Adrenal gland (tissue), 12 donors: ENCODE data around the gene ITIH5. TPM values are rescaled to one million over a fixed set of nuclear protein-coding genes. Genes with fewer than 3 reads are reported as not detected.

Experiments
- DNase-seq, 7 donors: peaks; one replicate each; pipeline ENCODE4 v3.0.0-alpha.2; 2019 to 2020
- H3K27ac ChIP-seq, 5 donors: fragments of 200-600 bp; sonication (generic) in 4 of 5; 1 replicate in 3 of 5; 2 replicates in 2 of 5; pipeline versions ENCODE4 v1.5.1 to v1.8.0; 2016 to 2020; ENCODE audit warnings: mild to moderate bottlenecking in 1 of 5
- H3K27me3 ChIP-seq: fragments of 200-600 bp; 2 replicates; pipeline ENCODE4 v1.8.0; 2021
- H3K36me3 ChIP-seq, 2 donors: fragments of 200-600 bp; replicated peaks in 1 of 2; 1 replicate in 1 of 2; 2 replicates in 1 of 2; pipeline versions ENCODE4 v1.5.1 to v1.8.0; 2018 to 2022
- H3K4me1 ChIP-seq, 2 donors: fragments of 200-600 bp; replicated peaks in 1 of 2; 1 replicate in 1 of 2; 2 replicates in 1 of 2; pipeline versions ENCODE4 v1.5.1 to v1.8.0; 2018 to 2021
- H3K4me3 ChIP-seq, 4 donors: fragments of 200-600 bp; sonication (generic) in 3 of 4; one replicate each; pipeline ENCODE4 v1.5.1; 2016 to 2018
- H3K9me3 ChIP-seq, 3 donors: fragments of 200-600 bp; sonication (generic) in 1 of 3; replicated peaks in 1 of 3; 1 replicate in 2 of 3; 2 replicates in 1 of 3; pipeline versions ENCODE4 v1.5.1 to v1.8.0; 2016 to 2021
- CTCF ChIP-seq, 6 experiments: fragments of 450-650 bp in 4 of 6; fragments of 200-600 bp in 2 of 6; sonication (generic) in 1 of 6; IDR thresholded peaks; 1 replicate in 5 of 6; 2 replicates in 1 of 6; pipeline versions ENCODE4 v1.5.1 to v1.8.0; 2016 to 2021; ENCODE audit warnings: antibody characterized with exemption in 6 of 6, mild to moderate bottlenecking in 2 of 6, moderate library complexity in 1 of 6
- POLR2A ChIP-seq, 2 donors: fragments of 450-650 bp; IDR thresholded peaks; one replicate each; pipeline ENCODE4 v1.6.1; 2017; ENCODE audit warnings: antibody characterized with exemption in 2 of 2, mild to moderate bottlenecking in 2 of 2, moderate library complexity in 1 of 2
- WGBS, 4 donors: extraction: QIAGEN DNeasy Blood & Tissue Kit in 2 of 4; methylation state at CpG; one replicate each; pipeline versions ENCODE4 v1.1.5 to v1.1.7; 2013 to 2017; 5-methylcytosine and 5-hydroxymethylcytosine counted together
- intact Hi-C, 2 donors: fragments of 100-400 bp; cut with DNase I; formaldehyde crosslinking; loops; one replicate each; pipeline versions ENCODE4 v1.14.1 to v1.15.0; 2022 to 2023
- polyA plus RNA-seq, 3 donors: library from polyadenylated mRNA; stranded (reverse); fragments of 200-250 nt in 2 of 3; fragments of 350-450 nt in 1 of 3; fragmentation: Illumina TruSeq in 1 of 3; extraction: RNeasy Lipid Tissue Mini Kit (QIAGEN cat#74804) in 1 of 3; gene quantifications; one replicate each; pipeline ENCODE4 v1.2.3, GENCODE V29; 2013 to 2014
- total RNA-seq, 9 donors: library from RNA; depleted of rRNA in 4 of 9; stranded (reverse); fragments of >200 nt in 4 of 9; fragments of 120-200 nt in 1 of 9; fragmentation: NEBNext Ultra II Directional in 1 of 9; extraction: Animal tissue kit (Norgen Biotek cat#: 25700) in 1 of 9; gene quantifications; one replicate each; pipeline versions ENCODE4 v1.1.0 to v1.2.4, GENCODE V29; 2013 to 2023
- donor health status: healthy with polysubstance abuse.
- donor health status: Bipolar disorder and iron deficiency.
- donor health status: DM: yes; HTN: yes; CAD: no.
- donor health status: DM: no; HTN: no; CAD: no.
- donor health status: DM: no; HTN: no; CAD: no.
- donor health status: DM: yes; HTN: yes; CAD: no.

Gene ITIH5
- total and polyA plus RNA-seq, 12 donors = 0.66 to 6.2 (median 1.7) TPM

- no peak for TF ChIP-seq CTCF (IDR thresholded peaks at IDR 0.05)
- TF ChIP-seq POLR2A (IDR thresholded peaks at IDR 0.05) = no peak
- intact Hi-C loops = no loop called here
- Histone ChIP-seq H3K36me3 (no peaks in the 10 kb centered on the region), H3K9me3 (no peaks in the 10 kb centered on the region), H3K4me3 (no peak overlapping the region), H3K27ac (no peak overlapping the region), H3K27me3 (no peaks in the 10 kb centered on the region), H3K4me1 (no peaks in the 10 kb centered on the region)
- DNase-seq = no peak
- 85 to 88% (median 87%) methylated on average over 2 to 4 of the region's 4 CpGs for WGBS, 4 donors
Observed at GRCh38 chr10:7708832-7709231, 42.1 kb upstream of the ITIH5 start.

DNA sequence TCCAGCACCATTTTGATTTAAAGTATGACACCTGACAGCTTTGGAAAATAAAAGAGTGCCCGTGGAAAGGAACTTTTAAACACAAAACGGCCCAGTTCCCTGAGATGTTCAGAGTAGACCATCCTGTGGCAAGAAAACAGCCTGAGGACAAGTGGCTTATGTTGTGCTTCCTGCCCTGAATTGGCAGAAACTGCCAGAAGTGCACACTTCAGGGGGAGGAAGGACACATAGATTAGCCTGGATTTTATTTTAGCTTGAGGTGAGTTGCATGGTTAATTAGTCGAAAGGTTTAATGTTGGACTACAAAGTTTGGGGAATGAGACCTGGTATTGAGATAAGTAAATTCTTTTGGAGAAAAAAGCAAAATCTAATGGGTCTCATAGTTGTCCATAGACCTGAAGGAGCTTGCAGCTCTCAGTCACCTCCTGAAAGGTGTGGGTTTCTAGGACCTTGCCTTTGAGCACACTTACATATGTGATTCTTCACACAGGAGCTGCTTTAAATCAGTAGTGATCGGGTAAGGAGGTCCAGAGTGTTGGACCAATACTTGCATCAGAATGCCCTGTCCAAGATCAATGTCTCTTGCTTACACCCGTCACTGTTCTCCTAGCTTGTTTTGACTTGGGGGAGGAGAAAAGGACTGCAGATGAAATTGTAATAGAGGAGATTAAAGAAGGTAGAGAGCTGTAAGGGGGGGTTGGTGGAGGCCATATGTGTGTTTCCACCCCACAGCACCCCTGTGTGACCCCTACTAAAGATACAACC, 41.3 kb upstream of the ITIH5 start:
- 70 to 92% (median 85%) methylated on average over 5 of the region's 5 CpGs for WGBS, 4 donors
- no peak overlapping the region for H3K27ac ChIP-seq
- no peak for DNase-seq
- no peaks in the 10 kb centered on the region for H3K27me3 ChIP-seq
- H3K36me3 ChIP-seq = no peaks in the 10 kb centered on the region
- intact Hi-C loops = no loop called here
- no peaks in the 10 kb centered on the region for H3K9me3 ChIP-seq
- H3K4me1 ChIP-seq = no peaks in the 10 kb centered on the region
- no peak overlapping the region for H3K4me3 ChIP-seq
- TF ChIP-seq CTCF (IDR thresholded peaks at IDR 0.05) (no peak), POLR2A (IDR thresholded peaks at IDR 0.05) (no peak)

DNA sequence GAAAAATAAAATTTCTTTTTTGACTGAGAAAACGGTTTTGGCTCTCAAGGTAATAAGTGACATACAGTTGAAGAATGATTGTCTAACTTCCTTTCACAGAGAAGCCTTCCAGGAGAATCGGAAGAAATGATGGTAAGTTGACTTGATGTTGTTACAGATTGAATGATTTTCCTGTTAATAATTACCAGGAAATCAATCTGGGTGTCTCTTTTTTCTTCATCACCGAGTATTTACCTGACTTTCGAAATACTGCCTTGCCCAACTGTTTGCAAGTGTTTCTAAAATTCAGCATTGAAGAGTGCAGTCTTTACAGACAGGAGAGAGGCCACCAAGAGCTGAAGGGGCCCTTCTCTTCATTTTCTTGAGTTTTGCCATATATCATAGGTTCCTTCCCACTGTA, 40.3 kb upstream of the ITIH5 start:
- Histone ChIP-seq H3K27ac (no peak overlapping the region), H3K4me3 (no peak overlapping the region), H3K27me3 (no peaks in the 10 kb centered on the region), H3K9me3 (no peaks in the 10 kb centered on the region), H3K36me3 (no peaks in the 10 kb centered on the region), H3K4me1 (no peaks in the 10 kb centered on the region)
- TF ChIP-seq CTCF (IDR thresholded peaks at IDR 0.05) = no peak
- 59 to 67% (median 62%) methylated on average over 4 of the region's 4 CpGs for WGBS, 4 donors
- DNase-seq = no peak
- intact Hi-C loops = no loop called here

DNA sequence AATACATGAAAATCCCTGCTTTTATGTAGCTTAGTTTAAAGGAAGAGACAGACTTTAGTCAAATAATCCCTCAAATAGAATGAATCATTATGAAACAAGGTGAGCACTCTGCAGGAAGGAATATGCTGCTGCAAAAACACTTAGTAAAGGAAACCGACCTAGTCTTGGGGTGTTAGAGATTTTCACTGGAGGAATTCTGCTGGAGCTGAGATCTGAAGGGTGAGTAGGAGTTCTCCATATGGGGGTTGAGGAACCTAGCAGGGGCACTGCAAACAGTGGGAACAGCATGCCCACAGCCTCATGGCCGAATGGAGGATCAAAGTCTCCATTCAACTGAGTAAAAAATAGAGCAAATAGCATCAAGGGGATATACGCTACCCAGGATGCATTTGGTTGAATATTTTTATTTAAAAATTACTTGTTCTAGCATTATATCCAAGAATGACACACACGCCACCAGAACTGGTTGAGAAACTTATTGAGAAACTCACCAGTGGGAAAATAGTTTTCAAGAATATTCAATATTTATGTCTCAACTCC, 39.8 kb upstream of the ITIH5 start:
- 73 to 85% (median 76%) methylated on average over 4 of the region's 4 CpGs for WGBS, 4 donors
- Histone ChIP-seq H3K4me3 (no peak overlapping the region), H3K4me1 (no peaks in the 10 kb centered on the region), H3K36me3 (no peaks in the 10 kb centered on the region), H3K27me3 (no peaks in the 10 kb centered on the region), H3K9me3 (no peaks in the 10 kb centered on the region), H3K27ac (no peak overlapping the region)
- DNase-seq = no peak
- intact Hi-C loops = no loop called here
- TF ChIP-seq POLR2A (IDR thresholded peaks at IDR 0.05) (no peak), CTCF (IDR thresholded peaks at IDR 0.05) (no peak)
